ENCODE measurements around the gene FAM78B. TPM values are rescaled to one million over a fixed set of nuclear protein-coding genes. Genes with fewer than 3 reads are reported as not detected.

FAM78B gene
- total RNA-seq, 1 experiment from 2014 or later: 0.41 TPM

- Histone ChIP-seq H3K27ac (ENCODE audit: low read length) (no peak overlapping the region), H3K27me3 (ENCODE audit: control insufficient read depth, insufficient read depth, low read length) (no peaks in the 10 kb centered on the region), H3K4me3 (ENCODE audit: low read depth in 2 of 2, low read length in 2 of 2) (no peak overlapping the region), H3K36me3 (ENCODE audit: control insufficient read depth, insufficient read depth, low read length) (no peaks in the 10 kb centered on the region), H3K4me1 (ENCODE audit: control insufficient read depth, insufficient read depth, low read length) (no peaks in the 10 kb centered on the region), H3K9me3 (ENCODE audit: control insufficient read depth, insufficient read depth, low read depth, low read length) (no peaks in the 10 kb centered on the region)
- TF ChIP-seq TCF7L2 (IDR thresholded peaks at IDR 0.05; ENCODE audit: low read depth, low read length) (no peak), POLR2AphosphoS5 (IDR thresholded peaks at IDR 0.05; ENCODE audit: low read depth, low read length) (no peak), SIN3A (IDR thresholded peaks at IDR 0.05; ENCODE audit: borderline replicate concordance, insufficient read depth, low read depth, low read length) (no peak), CTCF (IDR thresholded peaks at IDR 0.05) (no peak)
- TF ChIP-seq, protein P1, sequence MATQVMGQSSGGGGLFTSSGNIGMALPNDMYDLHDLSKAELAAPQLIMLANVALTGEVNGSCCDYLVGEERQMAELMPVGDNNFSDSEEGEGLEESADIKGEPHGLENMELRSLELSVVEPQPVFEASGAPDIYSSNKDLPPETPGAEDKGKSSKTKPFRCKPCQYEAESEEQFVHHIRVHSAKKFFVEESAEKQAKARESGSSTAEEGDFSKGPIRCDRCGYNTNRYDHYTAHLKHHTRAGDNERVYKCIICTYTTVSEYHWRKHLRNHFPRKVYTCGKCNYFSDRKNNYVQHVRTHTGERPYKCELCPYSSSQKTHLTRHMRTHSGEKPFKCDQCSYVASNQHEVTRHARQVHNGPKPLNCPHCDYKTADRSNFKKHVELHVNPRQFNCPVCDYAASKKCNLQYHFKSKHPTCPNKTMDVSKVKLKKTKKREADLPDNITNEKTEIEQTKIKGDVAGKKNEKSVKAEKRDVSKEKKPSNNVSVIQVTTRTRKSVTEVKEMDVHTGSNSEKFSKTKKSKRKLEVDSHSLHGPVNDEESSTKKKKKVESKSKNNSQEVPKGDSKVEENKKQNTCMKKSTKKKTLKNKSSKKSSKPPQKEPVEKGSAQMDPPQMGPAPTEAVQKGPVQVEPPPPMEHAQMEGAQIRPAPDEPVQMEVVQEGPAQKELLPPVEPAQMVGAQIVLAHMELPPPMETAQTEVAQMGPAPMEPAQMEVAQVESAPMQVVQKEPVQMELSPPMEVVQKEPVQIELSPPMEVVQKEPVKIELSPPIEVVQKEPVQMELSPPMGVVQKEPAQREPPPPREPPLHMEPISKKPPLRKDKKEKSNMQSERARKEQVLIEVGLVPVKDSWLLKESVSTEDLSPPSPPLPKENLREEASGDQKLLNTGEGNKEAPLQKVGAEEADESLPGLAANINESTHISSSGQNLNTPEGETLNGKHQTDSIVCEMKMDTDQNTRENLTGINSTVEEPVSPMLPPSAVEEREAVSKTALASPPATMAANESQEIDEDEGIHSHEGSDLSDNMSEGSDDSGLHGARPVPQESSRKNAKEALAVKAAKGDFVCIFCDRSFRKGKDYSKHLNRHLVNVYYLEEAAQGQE (IDR thresholded peaks at IDR 0.05; ENCODE audit: insufficient read depth in 1 of 2, low read depth in 2 of 2, low read length in 1 of 2): no peak
- POLR2A ChIA-PET: no interaction called here
- intact Hi-C loops (cut with micrococcal nuclease; ENCODE audit: unreplicated experiment): no loop called here
- in situ Hi-C loops (cut with HindIII; ENCODE audit: low pct_unique_long_range_greater_than_20kb, low sequenced_read_pairs): no loop called here
- DNase-seq (ENCODE audit: low read depth, low spot score) (no peak), ATAC-seq (no peak)
- no TSS peak for BruUV-seq (replicated peaks)
- CTCF ChIA-PET: no interaction called here
Measured at GRCh38 chr1:166029196-166029945, 137.4 kb downstream of the FAM78B start.

DNA sequence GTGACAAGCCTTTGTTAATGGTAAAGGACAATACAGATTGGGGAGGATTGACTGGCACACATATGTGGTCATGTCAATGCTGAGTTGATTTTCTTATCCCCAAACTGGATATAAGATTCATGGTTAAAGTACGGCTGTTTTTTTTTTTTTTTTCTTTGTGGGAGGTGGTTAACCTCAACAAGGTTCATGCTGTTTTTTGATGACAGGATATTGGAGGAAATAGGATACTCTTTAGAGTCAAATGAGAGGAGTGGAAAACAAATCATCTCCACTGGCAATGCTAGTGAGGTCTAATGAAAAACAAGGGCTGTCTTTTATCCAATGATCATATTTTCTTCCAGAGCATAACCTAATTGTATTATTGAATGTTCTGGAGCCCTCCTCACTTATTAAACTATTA, 140.2 kb downstream of the FAM78B start:
- CTCF ChIA-PET: no interaction called here

More for the DNA sequence above, 140.2 kb downstream of the FAM78B start:
- intact Hi-C loops (cut with micrococcal nuclease; ENCODE audit: unreplicated experiment): no loop called here
- Histone ChIP-seq H3K9me3 (ENCODE audit: control insufficient read depth, insufficient read depth, low read depth, low read length) (no peaks in the 10 kb centered on the region), H3K27ac (ENCODE audit: low read length) (no peak overlapping the region), H3K4me1 (ENCODE audit: control insufficient read depth, insufficient read depth, low read length) (no peaks in the 10 kb centered on the region), H3K4me3 (ENCODE audit: low read depth in 2 of 2, low read length in 2 of 2) (no peak overlapping the region), H3K27me3 (ENCODE audit: control insufficient read depth, insufficient read depth, low read length) (no peaks in the 10 kb centered on the region), H3K36me3 (ENCODE audit: control insufficient read depth, insufficient read depth, low read length) (no peaks in the 10 kb centered on the region)
- TF ChIP-seq CTCF (IDR thresholded peaks at IDR 0.05): no peak
- POLR2A ChIA-PET: no interaction called here
- in situ Hi-C loops (cut with HindIII; ENCODE audit: low pct_unique_long_range_greater_than_20kb, low sequenced_read_pairs): no loop called here
- no peak for ATAC-seq
- no peak for DNase-seq (ENCODE audit: low read depth, low spot score)
- no TSS peak for BruUV-seq (replicated peaks)
